GM10266 (cell line): ENCODE data around the gene LRRTM3.

ENCODE experiments used
- DNase-seq: peaks from one replicate; pipeline ENCODE4 v3.0.0; 2012; ENCODE audit errors: extremely low spot score
- TF ChIP-seq, protein P1 (sequence below): IDR thresholded peaks from 2 replicates; pipeline ENCODE4 v1.5.1; 2012; ENCODE audit warnings: mild to moderate bottlenecking, low read depth; ENCODE audit not compliant: control insufficient read depth, insufficient read depth; ENCODE audit errors: missing control alignments

Gene LRRTM3

DNA sequence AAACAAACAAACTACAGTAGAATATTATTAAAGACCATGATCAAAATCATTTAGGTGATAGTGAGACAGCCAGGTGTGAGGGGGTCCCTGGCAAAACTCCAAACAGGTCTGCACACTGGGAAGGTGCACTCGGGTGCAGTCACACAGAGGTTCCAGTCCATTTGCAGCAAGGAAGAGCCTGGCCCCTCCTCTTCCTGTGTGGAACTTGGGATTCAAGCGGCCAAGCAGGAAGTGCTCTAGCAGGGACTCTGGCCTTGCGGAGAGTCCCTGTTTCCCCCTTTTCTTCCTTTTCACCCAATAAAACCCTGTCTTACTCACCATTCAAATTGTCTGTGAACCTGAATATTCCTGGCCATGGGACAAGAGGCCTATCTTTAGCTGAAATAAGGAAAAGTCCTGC is 181.8 kb downstream of the LRRTM3 start:
- no peak for DNase-seq
- TF ChIP-seq, protein P1, sequence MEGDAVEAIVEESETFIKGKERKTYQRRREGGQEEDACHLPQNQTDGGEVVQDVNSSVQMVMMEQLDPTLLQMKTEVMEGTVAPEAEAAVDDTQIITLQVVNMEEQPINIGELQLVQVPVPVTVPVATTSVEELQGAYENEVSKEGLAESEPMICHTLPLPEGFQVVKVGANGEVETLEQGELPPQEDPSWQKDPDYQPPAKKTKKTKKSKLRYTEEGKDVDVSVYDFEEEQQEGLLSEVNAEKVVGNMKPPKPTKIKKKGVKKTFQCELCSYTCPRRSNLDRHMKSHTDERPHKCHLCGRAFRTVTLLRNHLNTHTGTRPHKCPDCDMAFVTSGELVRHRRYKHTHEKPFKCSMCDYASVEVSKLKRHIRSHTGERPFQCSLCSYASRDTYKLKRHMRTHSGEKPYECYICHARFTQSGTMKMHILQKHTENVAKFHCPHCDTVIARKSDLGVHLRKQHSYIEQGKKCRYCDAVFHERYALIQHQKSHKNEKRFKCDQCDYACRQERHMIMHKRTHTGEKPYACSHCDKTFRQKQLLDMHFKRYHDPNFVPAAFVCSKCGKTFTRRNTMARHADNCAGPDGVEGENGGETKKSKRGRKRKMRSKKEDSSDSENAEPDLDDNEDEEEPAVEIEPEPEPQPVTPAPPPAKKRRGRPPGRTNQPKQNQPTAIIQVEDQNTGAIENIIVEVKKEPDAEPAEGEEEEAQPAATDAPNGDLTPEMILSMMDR = no peak

DNA sequence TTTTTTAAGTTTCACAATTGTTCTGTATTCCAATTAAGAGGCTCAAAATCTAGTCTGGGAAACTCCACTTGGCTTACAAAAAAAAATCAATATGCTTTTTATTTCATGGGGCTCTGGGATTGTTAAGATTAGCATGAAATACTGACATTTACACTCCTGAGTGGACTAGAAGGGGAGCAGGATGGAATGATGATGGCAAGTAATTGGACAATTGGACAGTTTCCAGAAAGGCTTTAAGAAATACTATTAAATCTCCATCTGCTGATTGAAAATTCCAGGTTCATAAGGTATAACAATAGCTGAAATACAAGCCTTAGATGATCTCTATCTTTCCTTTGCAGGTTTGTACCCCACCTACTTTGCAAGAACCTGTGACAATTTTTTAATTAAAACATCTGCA is 184.4 kb downstream of the LRRTM3 start:
- DNase-seq = no peak
- TF ChIP-seq, protein P1 = no peak

DNA sequence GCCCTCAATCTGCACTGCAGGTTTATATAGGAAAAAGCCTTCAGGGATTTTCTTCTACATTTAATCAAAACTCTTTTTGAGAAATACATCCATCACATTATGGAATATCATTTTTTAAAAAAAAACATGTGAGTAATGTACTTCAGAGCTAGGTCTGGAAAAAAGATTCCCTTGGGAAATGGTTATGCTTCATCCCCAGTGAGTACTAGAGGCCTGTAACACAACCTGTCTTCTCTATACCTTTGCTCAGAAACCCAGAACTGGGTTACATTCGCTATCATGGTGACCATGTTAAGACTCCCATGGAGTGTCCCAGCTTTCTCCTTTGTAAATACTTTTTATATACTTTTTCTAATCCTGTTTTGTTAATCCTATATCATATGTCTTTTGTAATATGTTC is 186.9 kb downstream of the LRRTM3 start:
- TF ChIP-seq, protein P1 = no peak
- DNase-seq = no peak

DNA sequence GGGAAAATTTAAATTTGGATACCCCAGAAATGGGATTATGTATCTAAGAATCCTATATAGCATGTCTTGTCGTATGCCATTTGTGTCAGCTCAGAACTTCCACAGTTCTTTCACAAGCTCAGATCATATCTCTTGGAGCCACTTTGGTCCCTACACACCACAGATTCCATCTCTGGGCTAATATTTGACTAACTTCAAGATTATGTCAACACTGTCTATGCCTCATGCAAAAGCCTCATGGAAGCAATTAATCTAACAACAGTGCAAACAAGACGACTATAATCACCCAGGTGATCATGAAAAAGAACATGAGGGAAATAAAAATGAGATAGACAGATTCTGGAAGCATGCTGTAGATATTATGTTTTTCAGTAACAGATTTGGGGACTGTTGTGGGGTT is 189.1 kb downstream of the LRRTM3 start:
- TF ChIP-seq, protein P1 = no peak
- no peak for DNase-seq

DNA sequence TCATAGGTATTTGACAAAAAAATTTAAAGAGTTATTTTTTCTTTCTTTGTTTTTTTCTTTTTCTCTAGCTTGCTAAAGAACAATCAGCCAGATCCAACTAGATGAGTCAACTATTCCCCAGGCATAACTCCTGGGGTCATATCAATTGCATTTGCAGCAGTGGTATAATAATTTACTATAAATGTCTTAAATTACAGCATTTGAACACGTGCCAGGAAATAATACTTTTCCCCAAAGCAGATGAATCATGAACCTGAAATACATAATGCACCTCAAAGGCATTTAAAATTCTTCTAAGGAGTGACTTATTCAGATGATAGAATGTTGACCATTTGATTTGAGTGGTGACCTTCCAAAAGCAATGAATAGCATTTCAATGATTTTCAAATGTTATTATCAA is 190.1 kb downstream of the LRRTM3 start:
- TF ChIP-seq, protein P1 = no peak
- DNase-seq = no peak

DNA sequence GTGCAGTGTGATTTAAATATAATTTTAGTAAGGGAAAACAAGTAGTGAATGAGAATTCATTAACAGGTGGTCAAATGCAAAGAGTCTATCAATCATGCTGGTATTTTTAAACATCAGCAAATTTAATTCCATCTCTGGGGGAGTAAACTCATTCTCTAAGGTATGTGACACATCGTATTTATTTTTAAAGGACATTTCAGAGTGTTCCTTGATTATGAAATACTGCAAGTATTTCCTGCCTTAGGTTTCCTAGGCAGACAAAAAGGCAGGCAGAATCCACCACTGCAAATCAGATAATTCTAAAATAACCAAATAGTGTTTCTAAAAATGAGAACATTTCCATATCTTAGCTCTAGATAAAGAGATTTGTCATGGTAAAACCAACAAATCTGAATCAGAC is 193.8 kb downstream of the LRRTM3 start:
- TF ChIP-seq, protein P1 = no peak
- no peak for DNase-seq

DNA sequence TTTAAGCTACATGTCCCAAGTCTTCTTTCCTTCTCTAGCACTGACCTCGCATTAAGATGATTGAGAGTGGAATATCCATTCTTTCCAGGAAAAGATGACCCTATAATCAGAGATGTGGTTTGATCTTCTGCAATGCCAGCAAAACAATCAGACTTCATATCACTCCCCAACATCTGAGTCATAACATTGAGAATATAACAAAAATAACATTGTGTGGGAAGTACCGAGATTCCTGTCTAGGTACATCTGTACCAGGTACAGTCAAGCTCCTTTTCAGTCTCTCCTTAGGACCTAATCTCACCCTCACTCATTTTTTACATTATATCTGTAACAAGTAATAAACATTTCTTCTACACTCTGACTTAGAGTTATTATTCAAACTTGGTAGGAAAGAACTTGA is 201.6 kb downstream of the LRRTM3 start:
- DNase-seq = no peak

More for the DNA sequence above, 201.6 kb downstream of the LRRTM3 start:
- TF ChIP-seq, protein P1 = no peak
